H1 (cell line): Measurements from ENCODE around the gene CALU. TPM values are rescaled to one million over a fixed set of nuclear protein-coding genes. Genes with fewer than 3 reads are reported as not detected.

Experiments
- CTCF ChIA-PET: fragments of 300-600 bp; sonication (Branson Sonifier 250); formaldehyde crosslinking; loops from one replicate; lab custom pipeline; 2021; ENCODE audit not compliant: partially characterized antibody; lab: Charles Lee
- POLR2A ChIA-PET: fragments of 300-600 bp; sonication (Branson Sonifier 250); formaldehyde crosslinking; loops from one replicate; lab custom pipeline; 2021; ENCODE audit warnings: inconsistent platforms; ENCODE audit not compliant: partially characterized antibody; lab: Charles Lee
- DNase-seq, 2 experiments: peaks; one replicate each; pipeline versions ENCODE4 v3.0.0 to v3.0.0-alpha.2; 2010 to 2022; ENCODE audit warnings: low spot score in 2 of 2, low read depth in 1 of 2, mixed read lengths in 1 of 2
- FAIRE-seq: peaks from 2 replicates; lab custom pipeline; 2011; peaks lifted over from hg19 to GRCh38; lab: Jason Lieb, UNC
- H2AFZ ChIP-seq: 2 replicates; pipeline ENCODE4 v1.8.1; 2012; ENCODE audit warnings: low read length, inconsistent platforms
- H2AK5ac ChIP-seq: 2 replicates; pipeline ENCODE4 v1.6.1; 2013; ENCODE audit warnings: low read depth, low read length
- H2BK120ac ChIP-seq: replicated peaks from 2 replicates; pipeline ENCODE3; 2013; ENCODE audit warnings: low read depth, low read length, inconsistent platforms
- H2BK12ac ChIP-seq: 2 replicates; pipeline ENCODE4 v1.6.1; 2013; ENCODE audit warnings: low read depth, low read length
- H2BK15ac ChIP-seq: 2 replicates; pipeline ENCODE4 v1.6.1; 2013; ENCODE audit warnings: low read length
- H2BK20ac ChIP-seq: 2 replicates; pipeline ENCODE4 v1.6.1; 2013; ENCODE audit warnings: low read length
- H2BK5ac ChIP-seq: 2 replicates; pipeline ENCODE4 v1.6.1; 2013; ENCODE audit warnings: low read depth, low read length
- H3K14ac ChIP-seq: 2 replicates; pipeline ENCODE4 v1.6.1; 2013; ENCODE audit warnings: inconsistent platforms; ENCODE audit not compliant: insufficient read length
- H3K18ac ChIP-seq: 2 replicates; pipeline ENCODE4 v1.6.1; 2013; ENCODE audit warnings: low read length; ENCODE audit errors: extremely low read depth
- H3K23ac ChIP-seq: 2 replicates; pipeline ENCODE4 v1.6.1; 2013; ENCODE audit warnings: inconsistent platforms; ENCODE audit not compliant: insufficient read length
- H3K23me2 ChIP-seq: 2 replicates; pipeline ENCODE4 v1.6.1; 2013; ENCODE audit warnings: low read depth, low read length
- H3K27ac ChIP-seq: 2 replicates; pipeline ENCODE4 v1.6.1; 2011; ENCODE audit warnings: low read depth, low read length, inconsistent platforms
- H3K27me3 ChIP-seq, 4 experiments: replicated peaks in 1 of 4; 1 replicate in 1 of 4; 2 replicates in 3 of 4; pipeline versions ENCODE4 v1.6.1 to v1.8.1; 2011 to 2013; ENCODE audit warnings: low read length in 3 of 4, mild to moderate bottlenecking in 3 of 4, inconsistent platforms in 2 of 4, mixed read lengths in 2 of 4, moderate library complexity in 1 of 4; ENCODE audit not compliant: control insufficient read depth in 3 of 4, insufficient read depth in 3 of 4; ENCODE audit errors: extremely low read depth in 1 of 4
- H3K36me3 ChIP-seq, 4 experiments: 2 replicates each; pipeline versions ENCODE4 v1.6.1 to v1.8.1; 2011 to 2013; ENCODE audit warnings: mild to moderate bottlenecking in 4 of 4, low read length in 3 of 4, moderate library complexity in 2 of 4, control low read depth in 1 of 4, inconsistent platforms in 1 of 4; ENCODE audit not compliant: insufficient read depth in 4 of 4, control insufficient read depth in 2 of 4
- H3K4ac ChIP-seq: replicated peaks from 2 replicates; pipeline ENCODE3; 2013; ENCODE audit warnings: low read length, low read depth, mixed read lengths, inconsistent platforms; ENCODE audit not compliant: insufficient read length
- H3K4me1 ChIP-seq, 4 experiments: replicated peaks in 1 of 4; 1 replicate in 1 of 4; 2 replicates in 3 of 4; pipeline versions ENCODE4 v1.6.1 to v1.8.1; 2011 to 2013; ENCODE audit warnings: low read length in 3 of 4, inconsistent platforms in 2 of 4, mixed read lengths in 1 of 4; ENCODE audit not compliant: insufficient read depth in 4 of 4, control insufficient read depth in 3 of 4
- H3K4me2 ChIP-seq, 2 experiments: 2 replicates each; pipeline versions ENCODE4 v1.6.1 to v1.8.1; 2011 to 2013; ENCODE audit warnings: low read depth in 2 of 2, low read length in 2 of 2, control low read depth in 1 of 2, inconsistent platforms in 1 of 2, mild to moderate bottlenecking in 1 of 2; ENCODE audit not compliant: insufficient read depth in 1 of 2
- H3K4me3 ChIP-seq, 4 experiments: fragments of 200-600, 300-600 bp in 1 of 4; sonication (generic), shearing (Covaris generic), sonication (Bioruptor Twin) in 1 of 4; 2 replicates each; pipeline versions ENCODE4 v1.5.1 to v1.8.1; 2011 to 2016; ENCODE audit warnings: low read length in 4 of 4, low read depth in 3 of 4, control low read depth in 2 of 4, inconsistent platforms in 2 of 4, mild to moderate bottlenecking in 2 of 4, mixed read lengths in 1 of 4, moderate library complexity in 1 of 4; ENCODE audit not compliant: insufficient read depth in 2 of 4; ENCODE audit errors: extremely low read depth in 1 of 4
- H3K56ac ChIP-seq: replicated peaks from 2 replicates; pipeline ENCODE3; 2013; ENCODE audit warnings: low read depth, mild to moderate bottlenecking, mixed read lengths, low read length, inconsistent platforms; ENCODE audit not compliant: insufficient read length
- H3K79me1 ChIP-seq: 2 replicates; pipeline ENCODE4 v1.6.1; 2013; ENCODE audit warnings: low read depth, low read length, control low read depth
- H3K79me2 ChIP-seq, 2 experiments: 2 replicates each; pipeline versions ENCODE4 v1.6.1 to v1.8.1; 2012 to 2013; ENCODE audit warnings: low read length in 2 of 2, mild to moderate bottlenecking in 2 of 2, inconsistent platforms in 1 of 2; ENCODE audit not compliant: insufficient read depth in 2 of 2, control insufficient read depth in 1 of 2
- H3K9ac ChIP-seq, 4 experiments: replicated peaks in 1 of 4; 1 replicate in 1 of 4; 2 replicates in 3 of 4; pipeline versions ENCODE4 v1.6.1 to v1.8.1; 2011 to 2013; ENCODE audit warnings: low read depth in 3 of 4, low read length in 3 of 4, control low read depth in 2 of 4, mild to moderate bottlenecking in 2 of 4, moderate library complexity in 2 of 4, inconsistent platforms in 1 of 4; ENCODE audit errors: extremely low read depth in 1 of 4
- H3K9me3 ChIP-seq, 2 experiments: 2 replicates each; pipeline versions ENCODE4 v1.6.1 to v1.8.1; 2012 to 2013; ENCODE audit warnings: mild to moderate bottlenecking in 2 of 2, moderate library complexity in 2 of 2, control low read depth in 1 of 2, inconsistent platforms in 1 of 2, low read depth in 1 of 2, low read length in 1 of 2, mixed read lengths in 1 of 2; ENCODE audit not compliant: insufficient read depth in 2 of 2
- H4K20me1 ChIP-seq, 2 experiments: replicated peaks in 1 of 2; 2 replicates each; pipeline versions ENCODE3 to v1.8.1; 2011 to 2013; ENCODE audit warnings: inconsistent platforms in 2 of 2, low read length in 2 of 2, mild to moderate bottlenecking in 1 of 2; ENCODE audit not compliant: insufficient read depth in 2 of 2, control insufficient read depth in 1 of 2
- H4K5ac ChIP-seq: 2 replicates; pipeline ENCODE4 v1.6.1; 2013; ENCODE audit warnings: low read length, low read depth, mixed read lengths, inconsistent platforms; ENCODE audit not compliant: insufficient read length
- H4K8ac ChIP-seq: 2 replicates; pipeline ENCODE4 v1.8.0; 2013; ENCODE audit warnings: mild to moderate bottlenecking, moderate library complexity, low read length, inconsistent platforms; ENCODE audit not compliant: insufficient read depth; ENCODE audit errors: extremely low read depth
- H4K91ac ChIP-seq: replicated peaks from 2 replicates; pipeline ENCODE3; 2013; ENCODE audit warnings: low read length, mixed read lengths, inconsistent platforms; ENCODE audit not compliant: insufficient read length
- HDAC6 ChIP-seq: IDR thresholded peaks from one replicate; pipeline ENCODE4 v1.7.1; 2012; ENCODE audit warnings: low read depth, mild to moderate bottlenecking, inconsistent platforms, low read length, moderate library complexity
- SIX5 ChIP-seq: IDR thresholded peaks from 2 replicates; pipeline ENCODE4 v1.6.1; 2011; ENCODE audit warnings: mild to moderate bottlenecking, low read depth, low read length
- SP1 ChIP-seq: IDR thresholded peaks from 2 replicates; pipeline ENCODE4 v1.6.1; 2011; ENCODE audit warnings: low read depth, low read length
- WGBS, 2 experiments: shearing (Covaris generic) in 1 of 2; methylation state at CpG; one replicate each; pipeline versions ENCODE4 v1.1.6 to v1.1.7; 2013 to 2015; ENCODE audit warnings: low lambda C conversion rate in 2 of 2, mixed read lengths in 2 of 2, inconsistent platforms in 1 of 2, low coverage in 1 of 2, missing lambda C conversion rate in 1 of 2; ENCODE audit not compliant: insufficient replicate concordance in 2 of 2, insufficient coverage in 1 of 2, insufficient read length in 1 of 2; ENCODE audit errors: extremely low coverage in 1 of 2, missing lambda C conversion rate in 1 of 2; 5-methylcytosine and 5-hydroxymethylcytosine counted together
- polyA plus RNA-seq, 7 experiments: library from polyadenylated mRNA; depleted of rRNA in 3 of 7; stranded (reverse) in 5 of 7; unstranded in 2 of 7; fragments of >200 nt in 5 of 7; fragments of 200-250 nt in 2 of 7; gene quantifications; 1 replicate in 5 of 7; 2 replicates in 1 of 7; 4 replicates in 1 of 7; pipeline versions ENCODE4 v1.2.1 to v1.2.3, GENCODE V29; 2011 to 2013; ENCODE audit warnings: missing spikeins in 2 of 7, mixed read lengths in 2 of 7
- total RNA-seq: library from RNA; stranded (reverse); fragmentation: NEBNext Ultra II Directional; extraction: Animal tissue kit (Norgen Biotek cat#: 25700); gene quantifications from 2 replicates; pipeline ENCODE4 v1.2.1, GENCODE V29; 2021

CALU gene
- total and polyA plus RNA-seq, 2 of the 8 experiments (the other 6 are each of a cell fraction or from before 2014, with no cell fraction given), result 67.2 to 170 TPM

DNA sequence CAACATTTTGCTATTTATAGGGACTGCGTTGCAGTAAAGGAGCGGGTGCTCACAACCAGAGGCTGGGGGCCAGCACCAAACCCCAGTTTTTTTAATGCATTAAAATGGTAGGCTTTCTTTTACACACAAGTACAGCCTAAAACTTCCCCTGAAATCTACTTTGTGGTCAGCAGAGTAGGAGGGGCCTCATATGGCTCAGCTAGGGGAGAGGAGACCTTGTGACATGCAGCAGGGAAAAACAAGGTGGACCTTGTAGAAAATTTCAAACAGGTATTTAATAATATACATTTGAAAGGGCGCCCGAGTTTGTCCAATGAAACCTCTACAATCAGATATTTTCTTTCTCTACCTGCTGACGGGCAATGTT lies 54.0 kb downstream of the CALU start:
- Histone ChIP-seq H2AFZ (no peak overlapping the region), H3K27ac (no peak overlapping the region), H2BK5ac (no peak overlapping the region), H3K9me3 (no peaks in the 10 kb centered on the region), H4K8ac (no peak overlapping the region), H2BK12ac (no peak overlapping the region), H3K4me3 (0 out of 8 replicates have a peak overlapping the region, but pooled peaks of 1 of the 4 experiments have one; percentile 100), H3K56ac (no peak overlapping the region), H3K4ac (no peak overlapping the region), H3K9ac (no peak overlapping the region), H3K23ac (no peak overlapping the region), H2BK15ac (no peak overlapping the region), H3K27me3 (no peaks in the 10 kb centered on the region; a peak in 1 of 7 replicates), H3K36me3 (peaks cover 0 to 11% (median 2%) of the 10 kb centered on the region in 4 experiments; a peak in 4 of 8 replicates), H4K91ac (no peak overlapping the region), H4K20me1 (no peaks in the 10 kb centered on the region), H3K18ac (no peak overlapping the region), H2BK20ac (no peak overlapping the region), H3K4me1 (peaks cover 6 to 11% (median 8%) of the 10 kb centered on the region in 4 experiments), H3K4me2 (no peak overlapping the region; a peak in 1 of 4 replicates), H2BK120ac (no peak overlapping the region), H2AK5ac (no peak overlapping the region), H3K79me2 (no peaks in the 10 kb centered on the region), H3K14ac (no peak overlapping the region), H3K23me2 (peaks cover 8% of the 10 kb centered on the region; the same call in 1 of the 2 replicates), H3K79me1 (no peaks in the 10 kb centered on the region), H4K5ac (no peak overlapping the region)
- TF ChIP-seq SP1 (no peak), HDAC6 (no peak), SIX5 (no peak)
- DNase-seq (no peak), FAIRE-seq (no peak)
- 93% methylated on average over 5 of the region's 5 CpGs; no CpG with 5 or more reads in 1 of the 2 experiments for WGBS, 2 experiments
- ChIA-PET CTCF (interaction anchor here (2.1 to 5.8 kb wide), 2 partner anchors 43 to 89 kb away, joined by 6 to 42 read pairs; no protein-coding TSS in a partner anchor), POLR2A (interaction anchor here (1.0 kb wide), 1 partner anchor 82 kb away, joined by 3 read pairs; no protein-coding TSS in a partner anchor)
